HepG2 (cell line): Measurements from ENCODE around the gene C17orf75. TPM values are rescaled to one million over a fixed set of nuclear protein-coding genes. Genes with fewer than 3 reads are reported as not detected.
A peak's percentile ranks its signal among the peaks of the same experiment; 100 is the strongest.

ENCODE experiments used
- ATAC-seq: fragments of 200-7000 bp; cut with Tn5 transposase; 3 replicates; pipeline ENCODE4 v1.9.1; 2020; ENCODE audit warnings: mild to moderate bottlenecking, moderate library complexity
- BruUV-seq: library from RNA; stranded (reverse); fragments of 400-500 nt; replicated peaks from 2 replicates; lab custom pipeline; 2021; lab: Mats Ljungman, UMichigan
- CTCF ChIA-PET: fragments of 300-600 bp; formaldehyde crosslinking; extraction: SDS; loops from one replicate; lab custom pipeline; 2021; ENCODE audit warnings: low total read pairs, inconsistent platforms, low intra/inter-chr PET ratio; lab: Yijun Ruan, JAX
- POLR2A ChIA-PET: fragments of 350-600 bp; sonication (Branson Sonifier 250); formaldehyde crosslinking; loops from one replicate; lab custom pipeline; 2020; ENCODE audit warnings: antibody characterized with exemption, inconsistent platforms; lab: Yijun Ruan, JAX
- DNase-seq: peaks from one replicate; pipeline ENCODE4 v3.0.0-alpha.2; 2015; ENCODE audit warnings: low spot score
- FAIRE-seq: peaks from 3 replicates; lab custom pipeline; 2011; peaks lifted over from hg19 to GRCh38; lab: Jason Lieb, UNC
- H2AFZ ChIP-seq: one replicate; pipeline ENCODE4 v1.6.1; 2011; ENCODE audit warnings: low read length, inconsistent platforms
- H3K27ac ChIP-seq: fragments of 300-600 bp; 3 replicates; pipeline ENCODE4 v1.8.0; 2011; ENCODE audit warnings: mixed run types, mild to moderate bottlenecking, mixed read lengths, low read length, inconsistent platforms; ENCODE audit not compliant: insufficient read depth; ENCODE audit errors: extremely low read length
- H3K27me3 ChIP-seq, 2 experiments: fragments of 200-600 bp in 1 of 2; 2 replicates in 1 of 2; 3 replicates in 1 of 2; pipeline versions ENCODE4 v1.6.0 to v1.8.0; 2011; ENCODE audit warnings: low read length in 2 of 2, mild to moderate bottlenecking in 2 of 2, moderate library complexity in 2 of 2, inconsistent platforms in 1 of 2; ENCODE audit not compliant: insufficient read depth in 2 of 2, control insufficient read depth in 1 of 2
- H3K36me3 ChIP-seq, 2 experiments: fragments of 200-600 bp in 1 of 2; replicated peaks in 1 of 2; 2 replicates in 1 of 2; 3 replicates in 1 of 2; pipeline versions ENCODE4 v1.5.1 to v1.8.0; 2011; ENCODE audit warnings: low read length in 2 of 2, inconsistent platforms in 1 of 2; ENCODE audit not compliant: insufficient read depth in 2 of 2, control insufficient read depth in 1 of 2
- H3K4me1 ChIP-seq: 2 replicates; pipeline ENCODE4 v1.5.1; 2012; ENCODE audit warnings: low read length, inconsistent platforms; ENCODE audit not compliant: insufficient read depth
- H3K4me2 ChIP-seq: 2 replicates; pipeline ENCODE4 v1.6.0; 2011; ENCODE audit warnings: low read depth, low read length, inconsistent platforms
- H3K4me3 ChIP-seq, 3 experiments: fragments of 200-600 bp in 1 of 3; sonication (generic), shearing (Covaris generic) in 1 of 3; replicated peaks in 1 of 3; 2 replicates each; pipeline ENCODE4 v1.5.1; 2011 to 2016; ENCODE audit warnings: low read length in 3 of 3, inconsistent platforms in 2 of 3, low read depth in 2 of 3, mild to moderate bottlenecking in 2 of 3, control low read depth in 1 of 3, mixed read lengths in 1 of 3; ENCODE audit not compliant: insufficient read depth in 1 of 3
- H3K79me2 ChIP-seq: one replicate; pipeline ENCODE4 v1.6.1; 2011; ENCODE audit warnings: low read length, inconsistent platforms; ENCODE audit not compliant: insufficient read depth
- H3K9ac ChIP-seq: 2 replicates; pipeline ENCODE4 v1.6.0; 2011; ENCODE audit warnings: mild to moderate bottlenecking, low read depth, low read length, inconsistent platforms; ENCODE audit not compliant: insufficient read depth
- H3K9me3 ChIP-seq: 2 replicates; pipeline ENCODE4 v1.5.1; 2012; ENCODE audit warnings: mild to moderate bottlenecking, low read length
- H4K20me1 ChIP-seq: 2 replicates; pipeline ENCODE4 v1.6.0; 2011; ENCODE audit warnings: inconsistent platforms, mild to moderate bottlenecking, low read length, moderate library complexity; ENCODE audit not compliant: insufficient read depth
- GATAD1 ChIP-seq: IDR thresholded peaks from 2 replicates; pipeline ENCODE4 v1.6.1; 2016; ENCODE audit warnings: missing genetic modification reagents, missing compliant biosample characterization
- LCORL ChIP-seq, 2 experiments: fragments of 450-650 bp in 1 of 2; sonication (generic) in 1 of 2; formaldehyde crosslinking in 1 of 2; IDR thresholded peaks; 2 replicates each; pipeline versions ENCODE4 v1.5.0 to v1.6.1; 2017 to 2020; ENCODE audit warnings: antibody characterized with exemption in 1 of 2, missing genetic modification reagents in 1 of 2
- MIXL1 ChIP-seq: IDR thresholded peaks from 2 replicates; pipeline ENCODE4 v1.6.1; 2016
- SATB2 ChIP-seq: sonication (generic); formaldehyde crosslinking; IDR thresholded peaks from 2 replicates; pipeline ENCODE4 v1.5.0; 2020; ENCODE audit warnings: missing genetic modification reagents
- TMF1 ChIP-seq: sonication (generic); formaldehyde crosslinking; IDR thresholded peaks from 2 replicates; pipeline ENCODE4 v1.8.1; 2022; ENCODE audit warnings: low read depth, missing genetic modification reagents
- ZNF260 ChIP-seq: sonication (generic); formaldehyde crosslinking; IDR thresholded peaks from 2 replicates; pipeline ENCODE4 v1.4.0; 2020; ENCODE audit warnings: missing genetic modification reagents, low read depth, mild to moderate bottlenecking, borderline replicate concordance
- ZNF501 ChIP-seq: sonication (generic); formaldehyde crosslinking; IDR thresholded peaks from 2 replicates; pipeline ENCODE4 v1.5.1; 2020; ENCODE audit warnings: mild to moderate bottlenecking, moderate library complexity, missing genetic modification reagents
- ZNF589 ChIP-seq: sonication (generic); formaldehyde crosslinking; conservative IDR thresholded peaks from 2 replicates; pipeline ENCODE4 v1.8.0; 2022; ENCODE audit warnings: mild to moderate bottlenecking, moderate library complexity, missing genetic modification reagents
- WGBS: methylation state at CpG from one replicate; pipeline ENCODE4 v1.1.6; 2017; ENCODE audit warnings: low lambda C conversion rate; 5-methylcytosine and 5-hydroxymethylcytosine counted together
- in situ Hi-C: cut with HindIII; loops from 2 replicates; pipeline ENCODE4 v1.10.0; 2017; ENCODE audit warnings: low pct_unique_long_range_greater_than_20kb; ENCODE audit not compliant: extremely low pct_ligation_motif_present
- intact Hi-C: fragments of 100-400 bp; cut with micrococcal nuclease; formaldehyde crosslinking; loops from one replicate; pipeline ENCODE4 v1.10.0; 2022; ENCODE audit not compliant: unreplicated experiment
- polyA plus RNA-seq, 8 experiments: library from polyadenylated mRNA; depleted of rRNA in 3 of 8; stranded (reverse) in 7 of 8; unstranded in 1 of 8; fragments of >200 nt; fragmentation: Illumina TruSeq in 4 of 8; extraction: Trizol in 4 of 8; gene quantifications; 2 replicates each; pipeline versions ENCODE4 v1.2.1 to v1.2.3, GENCODE V29; 2011 to 2016; ENCODE audit warnings: low read depth in 4 of 8, missing spikeins in 1 of 8, mixed read lengths in 1 of 8; ENCODE audit not compliant: insufficient read depth in 1 of 8
- total RNA-seq, 5 experiments: library from RNA; depleted of rRNA; stranded (reverse); fragments of >200 nt; fragmentation: Illumina TruSeq; extraction: Trizol; gene quantifications; 2 replicates each; pipeline ENCODE4 v1.2.3, GENCODE V29; 2016; ENCODE audit warnings: low read depth in 1 of 5
- TF ChIP-seq, protein P1 (sequence below): sonication (generic); formaldehyde crosslinking; IDR thresholded peaks from 2 replicates; pipeline ENCODE4 v1.8.0; 2022; ENCODE audit warnings: missing genetic modification reagents, mild to moderate bottlenecking, borderline replicate concordance

C17orf75 gene
- total and polyA plus RNA-seq, 2 of the 13 experiments (the other 11 are each of a cell fraction or from before 2014, with no cell fraction given) = 16.2 to 33.0 TPM

- TF ChIP-seq, protein P1, sequence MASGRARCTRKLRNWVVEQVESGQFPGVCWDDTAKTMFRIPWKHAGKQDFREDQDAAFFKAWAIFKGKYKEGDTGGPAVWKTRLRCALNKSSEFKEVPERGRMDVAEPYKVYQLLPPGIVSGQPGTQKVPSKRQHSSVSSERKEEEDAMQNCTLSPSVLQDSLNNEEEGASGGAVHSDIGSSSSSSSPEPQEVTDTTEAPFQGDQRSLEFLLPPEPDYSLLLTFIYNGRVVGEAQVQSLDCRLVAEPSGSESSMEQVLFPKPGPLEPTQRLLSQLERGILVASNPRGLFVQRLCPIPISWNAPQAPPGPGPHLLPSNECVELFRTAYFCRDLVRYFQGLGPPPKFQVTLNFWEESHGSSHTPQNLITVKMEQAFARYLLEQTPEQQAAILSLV (CRISPR knock-in tag) = no peak
- no peak for TF ChIP-seq ZNF589 (CRISPR knock-in tag)
- no peak for TF ChIP-seq MIXL1 (CRISPR knock-in tag)
- TF ChIP-seq TMF1 (CRISPR knock-in tag) = no peak
- no peak for TF ChIP-seq SATB2 (CRISPR knock-in tag)
- TF ChIP-seq, all 625 proteins: peak for 0
These were observed 6.9 kb downstream of the C17orf75 start (continued) for GRCh38 chr17:32335046-32335445.

DNA sequence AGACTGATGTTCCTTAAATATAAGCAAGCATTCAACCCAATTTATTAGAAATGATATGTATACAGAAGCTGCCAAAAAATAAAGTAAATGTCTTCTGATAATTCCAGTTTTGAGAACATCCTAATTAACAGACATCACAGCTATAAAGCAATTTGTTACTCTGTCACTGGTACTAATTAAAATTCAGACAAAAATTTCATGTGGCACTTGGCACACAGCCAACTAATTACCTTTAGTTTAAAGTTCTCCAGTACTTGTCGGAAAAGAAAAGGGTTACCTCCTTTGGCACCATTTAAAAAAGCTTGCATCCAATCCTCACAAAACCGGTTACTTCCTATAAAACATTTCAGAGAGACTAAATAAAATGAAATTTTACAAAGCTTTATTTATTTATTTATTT, 8.8 kb downstream of the C17orf75 start:
- H3K36me3 ChIP-seq = peaks cover 3 to 23% of the 10 kb centered on the region in 2 experiments; a peak in 3 of 5 replicates
- no TSS peak for BruUV-seq
- no peak overlapping the region for H2AFZ ChIP-seq
- no peaks in the 10 kb centered on the region for H3K9me3 ChIP-seq
- no peak overlapping the region for H3K27ac ChIP-seq
- no peaks in the 10 kb centered on the region for H3K4me1 ChIP-seq
- ATAC-seq (no peak), DNase-seq (no peak), FAIRE-seq (no peak)
- in situ Hi-C loops = no loop called here
- intact Hi-C loops = no loop called here
- 97% methylated on average over 2 of the region's 2 CpGs for WGBS
- TF ChIP-seq LCORL (IDR thresholded peaks at IDR 0.05) = peak; percentile 87
- TF ChIP-seq LCORL (CRISPR knock-in tag; IDR thresholded peaks at IDR 0.05) = no peak
- TF ChIP-seq ZNF501 (CRISPR knock-in tag) = no peak
- no peak for TF ChIP-seq ZNF260 (CRISPR knock-in tag)
- TF ChIP-seq GATAD1 (CRISPR knock-in tag) = no peak
- POLR2A ChIA-PET = no interaction called here
- no peaks in the 10 kb centered on the region for H3K27me3 ChIP-seq
- H4K20me1 ChIP-seq = no peaks in the 10 kb centered on the region
- CTCF ChIA-PET = no interaction called here
- H3K4me3 ChIP-seq = no peak overlapping the region
- H3K4me2 ChIP-seq = no peak overlapping the region
- H3K79me2 ChIP-seq = no peaks in the 10 kb centered on the region
- H3K9ac ChIP-seq = no peak overlapping the region
